Stimulated activated CD4-positive, alpha-beta T cell treated with anti-CD3 and anti-CD28 coated beads, Interleukin-12 subunit alpha, Interleukin-12 subunit beta, amount 100 ng/mL, for 4 hours (primary cell): ENCODE measurements around the gene ARL5C.

Experiments
- DNase-seq: peaks from one replicate; pipeline ENCODE4 v3.0.0-alpha.2; 2020

ARL5C gene

GRCh38 chr17:39165841-39166349 is at the start of gene ARL5C:
Gene ARL5C, minus strand, starts transcription at chr17:39166161. Its CDS starts 401 bp downstream, at chr17:39165760.
- DNase-seq = no peak

- no peak for DNase-seq
These were observed 47.9 kb upstream of the ARL5C start for GRCh38 chr17:39213852-39214251.

- DNase-seq = no peak
These were observed 47.0 kb upstream of the ARL5C start for GRCh38 chr17:39212841-39213480.

GRCh38 chr17:39212195-39212810 is 46.3 kb upstream of the ARL5C start:
- DNase-seq = no peak

- DNase-seq = no peak
These were observed 44.1 kb upstream of the ARL5C start for GRCh38 chr17:39210093-39210434.

- peak; percentile 71 for DNase-seq
These were observed 43.5 kb upstream of the ARL5C start for GRCh38 chr17:39209317-39210092.

- no peak for DNase-seq
These were observed 42.9 kb upstream of the ARL5C start for GRCh38 chr17:39208893-39209292.

GRCh38 chr17:39208136-39208535 is 42.2 kb upstream of the ARL5C start:
- no peak for DNase-seq

- no peak for DNase-seq
These were observed 39.2 kb upstream of the ARL5C start for GRCh38 chr17:39205112-39205526.

GRCh38 chr17:39204245-39204644 is 38.3 kb upstream of the ARL5C start:
- DNase-seq = no peak

GRCh38 chr17:39200957-39201510 is 35.1 kb upstream of the ARL5C start:
- DNase-seq = no peak

- peak; percentile 74 for DNase-seq
These were observed 34.3 kb upstream of the ARL5C start, which contains the start of gene RPL19 for GRCh38 chr17:39200070-39200879. Gene RPL19, plus strand, starts transcription at chr17:39200283. Its CDS starts 62 bp downstream, at chr17:39200345.

GRCh38 chr17:39199820-39200069 is 33.8 kb upstream of the ARL5C start:
- peak; percentile 81 for DNase-seq

- no peak for DNase-seq
These were observed 32.2 kb upstream of the ARL5C start for GRCh38 chr17:39198186-39198566.

- peak; percentile 69 for DNase-seq
These were observed 31.6 kb upstream of the ARL5C start, which contains the start of gene CACNB1 for GRCh38 chr17:39197380-39198185. Gene CACNB1, minus strand, starts transcription at chr17:39197669. Its CDS starts 174 bp downstream, at chr17:39197495.

GRCh38 chr17:39196808-39197291 is 30.9 kb upstream of the ARL5C start:
- no peak for DNase-seq

GRCh38 chr17:39196241-39196807 is 30.4 kb upstream of the ARL5C start:
- no peak for DNase-seq

- DNase-seq = no peak
These were observed 29.7 kb upstream of the ARL5C start for GRCh38 chr17:39195568-39196160.

- DNase-seq = no peak
These were observed 29.1 kb upstream of the ARL5C start for GRCh38 chr17:39194985-39195524.
